HEK293 (cell line): ENCODE measurements around the gene CCDC167.

Experiments
- CTCF ChIA-PET: fragments of 350-600 bp; formaldehyde crosslinking; extraction: SDS; loops from one replicate; lab custom pipeline; 2021; ENCODE audit warnings: antibody characterized with exemption; lab: Yijun Ruan, JAX
- POLR2A ChIA-PET: fragments of 300-600 bp; formaldehyde crosslinking; extraction: SDS; loops from one replicate; lab custom pipeline; 2020; ENCODE audit warnings: antibody characterized with exemption, inconsistent platforms; lab: Yijun Ruan, JAX
- H3K27ac ChIP-seq: fragments of 200-500 bp; sonication (Bioruptor generic); 2 replicates; pipeline ENCODE4 v1.5.1; 2014; ENCODE audit warnings: low read depth, low read length, control low read depth, inconsistent platforms; ENCODE audit errors: extremely low read depth
- H3K36me3 ChIP-seq, 2 experiments: fragments of 200-500 bp in 1 of 2; sonication (Bioruptor generic) in 1 of 2; 1 replicate in 1 of 2; 2 replicates in 1 of 2; pipeline ENCODE4 v1.5.1; 2014 to 2017; ENCODE audit warnings: inconsistent platforms in 2 of 2, low read length in 2 of 2; ENCODE audit not compliant: control insufficient read depth in 2 of 2, insufficient read depth in 1 of 2
- H3K4me1 ChIP-seq: fragments of 200-500 bp; sonication (Bioruptor generic); 2 replicates; pipeline ENCODE4 v1.5.1; 2014; ENCODE audit warnings: mild to moderate bottlenecking, low read length, inconsistent platforms; ENCODE audit not compliant: control insufficient read depth, insufficient read depth
- H3K4me3 ChIP-seq: 2 replicates; pipeline ENCODE4 v1.5.1; 2011; ENCODE audit warnings: low read depth, mild to moderate bottlenecking, control low read depth, low read length, moderate library complexity
- H3K9me3 ChIP-seq: fragments of 200-500 bp; sonication (Bioruptor generic); 2 replicates; pipeline ENCODE4 v1.5.1; 2014; ENCODE audit warnings: low read depth, low read length, inconsistent platforms; ENCODE audit not compliant: control insufficient read depth, insufficient read depth
- EGR2 ChIP-seq: fragments of 450-650 bp; formaldehyde crosslinking; IDR thresholded peaks from 2 replicates; pipeline ENCODE4 v1.5.1; 2016; ENCODE audit warnings: low read depth, missing biosample characterization, missing genetic modification characterization
- SP2 ChIP-seq: fragments of 450-650 bp; formaldehyde crosslinking; IDR thresholded peaks from 2 replicates; pipeline ENCODE4 v1.5.1; 2016; ENCODE audit warnings: missing biosample characterization, missing genetic modification characterization
- SP3 ChIP-seq: fragments of 450-650 bp; formaldehyde crosslinking; IDR thresholded peaks from 2 replicates; pipeline ENCODE4 v1.5.1; 2016; ENCODE audit warnings: missing biosample characterization, missing genetic modification characterization
- ZBTB20 ChIP-seq: fragments of 450-650 bp; formaldehyde crosslinking; IDR thresholded peaks from 2 replicates; pipeline ENCODE4 v1.5.1; 2016; ENCODE audit warnings: missing biosample characterization, missing genetic modification characterization
- ZNF335 ChIP-seq: fragments of 450-650 bp; formaldehyde crosslinking; conservative IDR thresholded peaks from 2 replicates; pipeline ENCODE4 v1.5.1; 2016; ENCODE audit warnings: missing biosample characterization, missing genetic modification characterization
- ZNF433 ChIP-seq: fragments of 450-650 bp; formaldehyde crosslinking; IDR thresholded peaks from 2 replicates; pipeline ENCODE4 v1.5.1; 2016; ENCODE audit warnings: missing biosample characterization, missing genetic modification characterization, low read depth
- ZNF600 ChIP-seq: fragments of 450-650 bp; formaldehyde crosslinking; IDR thresholded peaks from 2 replicates; pipeline ENCODE4 v1.5.1; 2016; ENCODE audit warnings: missing biosample characterization, missing genetic modification characterization
- ZNF785 ChIP-seq: fragments of 450-650 bp; formaldehyde crosslinking; IDR thresholded peaks from 2 replicates; pipeline ENCODE4 v1.5.1; 2016; ENCODE audit warnings: missing biosample characterization, missing genetic modification characterization
- ZNF791 ChIP-seq: fragments of 450-650 bp; formaldehyde crosslinking; IDR thresholded peaks from 2 replicates; pipeline ENCODE4 v1.5.1; 2016; ENCODE audit warnings: missing biosample characterization, missing genetic modification characterization
- ZXDB ChIP-seq: fragments of 450-650 bp; formaldehyde crosslinking; IDR thresholded peaks from 2 replicates; pipeline ENCODE4 v1.5.1; 2016; ENCODE audit warnings: missing biosample characterization, missing genetic modification characterization
- TF ChIP-seq, protein P1 (sequence below): fragments of 450-650 bp; formaldehyde crosslinking; IDR thresholded peaks from 2 replicates; pipeline ENCODE4 v1.5.1; 2016; ENCODE audit warnings: missing biosample characterization, missing genetic modification characterization
- TF ChIP-seq, protein P2 (sequence below): fragments of 450-650 bp; formaldehyde crosslinking; IDR thresholded peaks from 2 replicates; pipeline ENCODE4 v1.5.1; 2016; ENCODE audit warnings: missing biosample characterization, missing genetic modification characterization
- TF ChIP-seq, protein P3 (sequence below): fragments of 450-650 bp; formaldehyde crosslinking; IDR thresholded peaks from 2 replicates; pipeline ENCODE4 v1.5.1; 2016; ENCODE audit warnings: missing biosample characterization, missing genetic modification characterization
- TF ChIP-seq, protein P4 (sequence below): fragments of 450-650 bp; formaldehyde crosslinking; IDR thresholded peaks from 2 replicates; pipeline ENCODE4 v1.5.1; 2016; ENCODE audit warnings: missing biosample characterization, missing genetic modification characterization
- TF ChIP-seq, protein P5 (sequence below): fragments of 450-650 bp; formaldehyde crosslinking; IDR thresholded peaks from 2 replicates; pipeline ENCODE4 v1.5.1; 2016; ENCODE audit warnings: missing biosample characterization, missing genetic modification characterization
- TF ChIP-seq, protein P6 (sequence below): fragments of 450-650 bp; formaldehyde crosslinking; IDR thresholded peaks from 2 replicates; pipeline ENCODE4 v1.5.1; 2016; ENCODE audit warnings: missing biosample characterization, missing genetic modification characterization
- TF ChIP-seq, protein P7 (sequence below): fragments of 450-650 bp; formaldehyde crosslinking; IDR thresholded peaks from 2 replicates; pipeline ENCODE4 v1.5.1; 2017; ENCODE audit warnings: missing biosample characterization, mild to moderate bottlenecking, missing genetic modification characterization, moderate library complexity

CCDC167 gene

DNA sequence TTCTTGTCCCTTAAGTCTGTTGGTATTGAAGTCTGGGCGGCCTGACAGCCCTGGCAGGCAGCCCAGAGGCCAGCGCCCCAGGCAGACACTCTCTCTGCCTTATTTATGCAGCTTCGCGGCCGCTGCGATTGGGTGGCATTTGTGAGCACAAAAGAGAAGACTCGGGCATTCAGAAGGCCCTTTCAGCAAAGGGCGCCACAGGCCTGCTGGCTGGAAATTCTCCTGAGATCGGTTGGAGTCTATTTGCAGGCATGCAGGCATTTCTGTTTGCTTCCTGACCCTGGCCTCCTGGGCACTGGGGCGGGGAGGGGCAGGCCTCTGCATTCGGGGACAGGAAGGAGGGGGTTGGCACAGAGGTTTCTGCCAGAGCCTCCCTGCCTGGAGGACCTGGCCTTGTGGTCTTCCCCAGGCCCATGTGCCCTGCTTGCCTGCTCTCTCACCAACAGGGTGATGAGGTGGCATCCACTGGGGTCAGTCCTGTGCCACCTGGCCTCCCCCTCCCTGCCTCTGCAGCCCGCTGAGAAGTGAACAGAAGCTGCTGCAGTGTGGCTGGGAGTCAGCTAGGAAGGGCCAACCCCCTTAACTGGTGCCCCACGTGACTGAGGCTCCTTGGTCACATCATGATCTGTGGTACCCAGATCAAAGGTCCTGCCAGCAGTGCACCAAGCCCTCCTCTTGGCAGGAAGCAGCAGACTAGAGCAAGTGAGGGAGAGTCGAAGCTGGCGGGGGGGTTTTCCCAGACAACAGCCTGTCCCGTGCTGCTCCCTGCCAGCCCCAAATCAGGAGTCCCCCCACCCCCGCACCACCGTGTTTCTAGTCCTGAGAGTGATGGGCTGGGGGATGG, 16.6 kb upstream of the CCDC167 start (continued):
- TF ChIP-seq, protein P1, sequence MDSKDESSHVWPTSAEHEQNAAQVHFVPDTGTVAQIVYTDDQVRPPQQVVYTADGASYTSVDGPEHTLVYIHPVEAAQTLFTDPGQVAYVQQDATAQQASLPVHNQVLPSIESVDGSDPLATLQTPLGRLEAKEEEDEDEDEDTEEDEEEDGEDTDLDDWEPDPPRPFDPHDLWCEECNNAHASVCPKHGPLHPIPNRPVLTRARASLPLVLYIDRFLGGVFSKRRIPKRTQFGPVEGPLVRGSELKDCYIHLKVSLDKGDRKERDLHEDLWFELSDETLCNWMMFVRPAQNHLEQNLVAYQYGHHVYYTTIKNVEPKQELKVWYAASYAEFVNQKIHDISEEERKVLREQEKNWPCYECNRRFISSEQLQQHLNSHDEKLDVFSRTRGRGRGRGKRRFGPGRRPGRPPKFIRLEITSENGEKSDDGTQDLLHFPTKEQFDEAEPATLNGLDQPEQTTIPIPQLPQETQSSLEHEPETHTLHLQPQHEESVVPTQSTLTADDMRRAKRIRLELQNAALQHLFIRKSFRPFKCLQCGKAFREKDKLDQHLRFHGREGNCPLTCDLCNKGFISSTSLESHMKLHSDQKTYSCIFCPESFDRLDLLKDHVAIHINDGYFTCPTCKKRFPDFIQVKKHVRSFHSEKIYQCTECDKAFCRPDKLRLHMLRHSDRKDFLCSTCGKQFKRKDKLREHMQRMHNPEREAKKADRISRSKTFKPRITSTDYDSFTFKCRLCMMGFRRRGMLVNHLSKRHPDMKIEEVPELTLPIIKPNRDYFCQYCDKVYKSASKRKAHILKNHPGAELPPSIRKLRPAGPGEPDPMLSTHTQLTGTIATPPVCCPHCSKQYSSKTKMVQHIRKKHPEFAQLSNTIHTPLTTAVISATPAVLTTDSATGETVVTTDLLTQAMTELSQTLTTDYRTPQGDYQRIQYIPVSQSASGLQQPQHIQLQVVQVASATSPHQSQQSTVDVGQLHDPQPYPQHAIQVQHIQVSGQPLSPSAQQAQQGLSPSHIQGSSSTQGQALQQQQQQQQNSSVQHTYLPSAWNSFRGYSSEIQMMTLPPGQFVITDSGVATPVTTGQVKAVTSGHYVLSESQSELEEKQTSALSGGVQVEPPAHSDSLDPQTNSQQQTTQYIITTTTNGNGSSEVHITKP (tag by site-specific recombination): peak; percentile 65
- TF ChIP-seq, protein P2, sequence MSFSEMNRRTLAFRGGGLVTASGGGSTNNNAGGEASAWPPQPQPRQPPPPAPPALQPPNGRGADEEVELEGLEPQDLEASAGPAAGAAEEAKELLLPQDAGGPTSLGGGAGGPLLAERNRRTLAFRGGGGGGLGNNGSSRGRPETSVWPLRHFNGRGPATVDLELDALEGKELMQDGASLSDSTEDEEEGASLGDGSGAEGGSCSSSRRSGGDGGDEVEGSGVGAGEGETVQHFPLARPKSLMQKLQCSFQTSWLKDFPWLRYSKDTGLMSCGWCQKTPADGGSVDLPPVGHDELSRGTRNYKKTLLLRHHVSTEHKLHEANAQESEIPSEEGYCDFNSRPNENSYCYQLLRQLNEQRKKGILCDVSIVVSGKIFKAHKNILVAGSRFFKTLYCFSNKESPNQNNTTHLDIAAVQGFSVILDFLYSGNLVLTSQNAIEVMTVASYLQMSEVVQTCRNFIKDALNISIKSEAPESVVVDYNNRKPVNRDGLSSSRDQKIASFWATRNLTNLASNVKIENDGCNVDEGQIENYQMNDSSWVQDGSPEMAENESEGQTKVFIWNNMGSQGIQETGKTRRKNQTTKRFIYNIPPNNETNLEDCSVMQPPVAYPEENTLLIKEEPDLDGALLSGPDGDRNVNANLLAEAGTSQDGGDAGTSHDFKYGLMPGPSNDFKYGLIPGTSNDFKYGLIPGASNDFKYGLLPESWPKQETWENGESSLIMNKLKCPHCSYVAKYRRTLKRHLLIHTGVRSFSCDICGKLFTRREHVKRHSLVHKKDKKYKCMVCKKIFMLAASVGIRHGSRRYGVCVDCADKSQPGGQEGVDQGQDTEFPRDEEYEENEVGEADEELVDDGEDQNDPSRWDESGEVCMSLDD: no peak
- TF ChIP-seq ZBTB20 (tag by site-specific recombination): peak; percentile 83
- TF ChIP-seq, protein P3, sequence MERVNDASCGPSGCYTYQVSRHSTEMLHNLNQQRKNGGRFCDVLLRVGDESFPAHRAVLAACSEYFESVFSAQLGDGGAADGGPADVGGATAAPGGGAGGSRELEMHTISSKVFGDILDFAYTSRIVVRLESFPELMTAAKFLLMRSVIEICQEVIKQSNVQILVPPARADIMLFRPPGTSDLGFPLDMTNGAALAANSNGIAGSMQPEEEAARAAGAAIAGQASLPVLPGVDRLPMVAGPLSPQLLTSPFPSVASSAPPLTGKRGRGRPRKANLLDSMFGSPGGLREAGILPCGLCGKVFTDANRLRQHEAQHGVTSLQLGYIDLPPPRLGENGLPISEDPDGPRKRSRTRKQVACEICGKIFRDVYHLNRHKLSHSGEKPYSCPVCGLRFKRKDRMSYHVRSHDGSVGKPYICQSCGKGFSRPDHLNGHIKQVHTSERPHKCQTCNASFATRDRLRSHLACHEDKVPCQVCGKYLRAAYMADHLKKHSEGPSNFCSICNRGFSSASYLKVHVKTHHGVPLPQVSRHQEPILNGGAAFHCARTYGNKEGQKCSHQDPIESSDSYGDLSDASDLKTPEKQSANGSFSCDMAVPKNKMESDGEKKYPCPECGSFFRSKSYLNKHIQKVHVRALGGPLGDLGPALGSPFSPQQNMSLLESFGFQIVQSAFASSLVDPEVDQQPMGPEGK: 0 out of 2 replicates have a peak, but pooled peaks have one; percentile 24
- no peak for TF ChIP-seq ZNF791
- peak; percentile 70 for TF ChIP-seq ZNF335

DNA sequence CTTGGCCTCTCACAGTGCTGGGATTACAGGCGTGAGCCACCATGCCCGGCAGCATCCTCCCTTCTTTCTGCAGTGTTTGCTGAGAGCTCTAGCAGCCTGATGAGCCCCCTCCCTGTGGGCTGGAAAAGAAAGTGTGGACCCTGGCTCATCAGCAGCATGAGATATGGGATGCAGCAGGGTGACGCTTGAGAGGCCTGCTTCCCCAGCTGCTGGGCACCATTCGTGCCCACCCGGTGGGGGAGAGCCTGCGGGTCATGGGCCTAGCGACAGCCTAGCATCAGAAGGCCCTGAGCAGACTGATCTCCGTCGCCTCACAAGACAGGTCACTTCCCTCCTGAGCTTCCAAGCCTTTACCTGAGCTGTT, 16.0 kb upstream of the CCDC167 start:
- Histone ChIP-seq H3K4me1 (peaks cover 11% of the 10 kb centered on the region), H3K9me3 (no peaks in the 10 kb centered on the region), H3K36me3 (no peaks in the 10 kb centered on the region), H3K4me3 (no peak overlapping the region), H3K27ac (no peak overlapping the region)
- ChIA-PET CTCF (interaction anchor here (0.7 to 1.0 kb wide), 2 partner anchors 31 to 93 kb away, joined by 3 to 4 read pairs; no protein-coding TSS in a partner anchor), POLR2A (interaction anchor here (0.6 kb wide), 1 partner anchor 143 kb away, joined by 5 read pairs; no protein-coding TSS in a partner anchor)
- TF ChIP-seq EGR2 (tag by site-specific recombination): no peak
- no peak for TF ChIP-seq ZNF433 (tag by site-specific recombination)
- no peak for TF ChIP-seq ZNF600 (tag by site-specific recombination)
- TF ChIP-seq, protein P4, sequence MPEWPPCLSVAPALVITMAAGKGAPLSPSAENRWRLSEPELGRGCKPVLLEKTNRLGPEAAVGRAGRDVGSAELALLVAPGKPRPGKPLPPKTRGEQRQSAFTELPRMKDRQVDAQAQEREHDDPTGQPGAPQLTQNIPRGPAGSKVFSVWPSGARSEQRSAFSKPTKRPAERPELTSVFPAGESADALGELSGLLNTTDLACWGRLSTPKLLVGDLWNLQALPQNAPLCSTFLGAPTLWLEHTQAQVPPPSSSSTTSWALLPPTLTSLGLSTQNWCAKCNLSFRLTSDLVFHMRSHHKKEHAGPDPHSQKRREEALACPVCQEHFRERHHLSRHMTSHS (tag by site-specific recombination): no peak
- TF ChIP-seq ZXDB: no peak
- no peak for TF ChIP-seq SP2
- TF ChIP-seq, protein P5, sequence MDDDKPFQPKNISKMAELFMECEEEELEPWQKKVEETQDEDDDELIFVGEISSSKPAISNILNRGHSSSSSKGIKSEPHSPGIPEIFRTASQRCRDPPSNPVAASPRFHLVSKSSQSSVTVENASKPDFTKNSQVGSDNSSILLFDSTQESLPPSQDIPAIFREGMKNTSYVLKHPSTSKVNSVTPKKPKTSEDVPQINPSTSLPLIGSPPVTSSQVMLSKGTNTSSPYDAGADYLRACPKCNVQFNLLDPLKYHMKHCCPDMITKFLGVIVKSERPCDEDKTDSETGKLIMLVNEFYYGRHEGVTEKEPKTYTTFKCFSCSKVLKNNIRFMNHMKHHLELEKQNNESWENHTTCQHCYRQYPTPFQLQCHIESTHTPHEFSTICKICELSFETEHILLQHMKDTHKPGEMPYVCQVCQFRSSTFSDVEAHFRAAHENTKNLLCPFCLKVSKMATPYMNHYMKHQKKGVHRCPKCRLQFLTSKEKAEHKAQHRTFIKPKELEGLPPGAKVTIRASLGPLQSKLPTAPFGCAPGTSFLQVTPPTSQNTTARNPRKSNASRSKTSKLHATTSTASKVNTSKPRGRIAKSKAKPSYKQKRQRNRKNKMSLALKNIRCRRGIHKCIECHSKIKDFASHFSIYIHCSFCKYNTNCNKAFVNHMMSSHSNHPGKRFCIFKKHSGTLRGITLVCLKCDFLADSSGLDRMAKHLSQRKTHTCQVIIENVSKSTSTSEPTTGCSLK: no peak
- TF ChIP-seq, protein P6, sequence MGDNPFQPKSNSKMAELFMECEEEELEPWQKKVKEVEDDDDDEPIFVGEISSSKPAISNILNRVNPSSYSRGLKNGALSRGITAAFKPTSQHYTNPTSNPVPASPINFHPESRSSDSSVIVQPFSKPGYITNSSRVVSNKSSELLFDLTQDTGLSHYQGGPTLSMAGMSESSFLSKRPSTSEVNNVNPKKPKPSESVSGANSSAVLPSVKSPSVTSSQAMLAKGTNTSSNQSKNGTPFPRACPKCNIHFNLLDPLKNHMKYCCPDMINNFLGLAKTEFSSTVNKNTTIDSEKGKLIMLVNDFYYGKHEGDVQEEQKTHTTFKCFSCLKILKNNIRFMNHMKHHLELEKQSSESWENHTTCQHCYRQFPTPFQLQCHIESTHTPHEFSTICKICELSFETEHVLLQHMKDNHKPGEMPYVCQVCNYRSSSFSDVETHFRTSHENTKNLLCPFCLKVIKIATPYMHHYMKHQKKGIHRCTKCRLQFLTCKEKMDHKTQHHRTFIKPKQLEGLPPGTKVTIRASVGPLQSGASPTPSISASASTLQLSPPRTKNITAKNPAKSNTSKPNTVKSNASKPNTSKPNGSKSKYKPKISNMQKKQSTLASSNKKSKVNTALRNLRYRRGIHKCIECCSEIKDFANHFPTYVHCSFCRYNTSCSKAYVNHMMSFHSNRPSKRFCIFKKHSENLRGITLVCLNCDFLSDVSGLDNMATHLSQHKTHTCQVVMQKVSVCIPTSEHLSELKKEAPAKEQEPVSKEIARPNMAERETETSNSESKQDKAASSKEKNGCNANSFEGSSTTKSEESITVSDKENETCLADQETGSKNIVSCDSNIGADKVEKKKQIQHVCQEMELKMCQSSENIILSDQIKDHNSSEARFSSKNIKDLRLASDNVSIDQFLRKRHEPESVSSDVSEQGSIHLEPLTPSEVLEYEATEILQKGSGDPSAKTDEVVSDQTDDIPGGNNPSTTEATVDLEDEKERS: no peak
- no peak for TF ChIP-seq SP3
- TF ChIP-seq, protein P7, sequence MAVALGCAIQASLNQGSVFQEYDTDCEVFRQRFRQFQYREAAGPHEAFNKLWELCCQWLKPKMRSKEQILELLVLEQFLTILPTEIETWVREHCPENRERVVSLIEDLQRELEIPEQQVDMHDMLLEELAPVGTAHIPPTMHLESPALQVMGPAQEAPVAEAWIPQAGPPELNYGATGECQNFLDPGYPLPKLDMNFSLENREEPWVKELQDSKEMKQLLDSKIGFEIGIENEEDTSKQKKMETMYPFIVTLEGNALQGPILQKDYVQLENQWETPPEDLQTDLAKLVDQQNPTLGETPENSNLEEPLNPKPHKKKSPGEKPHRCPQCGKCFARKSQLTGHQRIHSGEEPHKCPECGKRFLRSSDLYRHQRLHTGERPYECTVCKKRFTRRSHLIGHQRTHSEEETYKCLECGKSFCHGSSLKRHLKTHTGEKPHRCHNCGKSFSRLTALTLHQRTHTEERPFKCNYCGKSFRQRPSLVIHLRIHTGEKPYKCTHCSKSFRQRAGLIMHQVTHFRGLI: no peak
- no peak for TF ChIP-seq ZNF785
